Measurements from ENCODE around the gene ADA.

The ADA gene

GRCh38 chr20:44649976-44650375, 1.5 kb downstream of the ADA start:
- no peak for DNase-seq
- H3K9me3 ChIP-seq: no peaks in the 10 kb centered on the region
- H3K4me3 ChIP-seq: no peak overlapping the region
- H3K27ac ChIP-seq: no peak overlapping the region
- no peak for TF ChIP-seq CTCF (IDR thresholded peaks at IDR 0.05)
- peaks cover 0 to 16% (median 13%) of the 10 kb centered on the region in 4 donors for H3K4me1 ChIP-seq
- no peaks in the 10 kb centered on the region for H3K27me3 ChIP-seq
- intact Hi-C loops (cut with DNase I; ENCODE audit: low total_unique reads): no loop called here
- H3K36me3 ChIP-seq: no peaks in the 10 kb centered on the region

GRCh38 chr20:44649126-44649525, 2.4 kb downstream of the ADA start:
- Histone ChIP-seq H3K27me3 (no peaks in the 10 kb centered on the region), H3K4me3 (no peak overlapping the region), H3K27ac (no peak overlapping the region), H3K9me3 (no peaks in the 10 kb centered on the region), H3K4me1 (peaks cover 0 to 16% (median 13%) of the 10 kb centered on the region in 4 donors), H3K36me3 (no peaks in the 10 kb centered on the region)
- no peak for DNase-seq
- no peak for TF ChIP-seq CTCF (IDR thresholded peaks at IDR 0.05)
- intact Hi-C loops (cut with DNase I; ENCODE audit: low total_unique reads): no loop called here

- Histone ChIP-seq H3K4me1 (peaks cover 0 to 20% (median 14%) of the 10 kb centered on the region in 4 donors), H3K27me3 (no peaks in the 10 kb centered on the region), H3K4me3 (no peak overlapping the region), H3K36me3 (no peaks in the 10 kb centered on the region), H3K27ac (no peak overlapping the region), H3K9me3 (no peaks in the 10 kb centered on the region)
- TF ChIP-seq CTCF (IDR thresholded peaks at IDR 0.05): no peak
- DNase-seq: no peak
- intact Hi-C loops (cut with DNase I; ENCODE audit: low total_unique reads): no loop called here
Observed at GRCh38 chr20:44648579-44648978, 2.9 kb downstream of the ADA start.

GRCh38 chr20:44648068-44648467, 3.4 kb downstream of the ADA start:
- no peak for DNase-seq
- TF ChIP-seq CTCF (IDR thresholded peaks at IDR 0.05): no peak
- no peaks in the 10 kb centered on the region for H3K27me3 ChIP-seq
- no peaks in the 10 kb centered on the region for H3K36me3 ChIP-seq
- H3K4me1 ChIP-seq: peaks cover 0 to 20% (median 15%) of the 10 kb centered on the region in 4 donors
- H3K9me3 ChIP-seq: no peaks in the 10 kb centered on the region
- H3K27ac ChIP-seq: no peak overlapping the region
- intact Hi-C loops (cut with DNase I; ENCODE audit: low total_unique reads): no loop called here
- H3K4me3 ChIP-seq: no peak overlapping the region

GRCh38 chr20:44646641-44647274, 4.7 kb downstream of the ADA start:
- H3K9me3 ChIP-seq: no peaks in the 10 kb centered on the region
- no peak for DNase-seq
- TF ChIP-seq CTCF (IDR thresholded peaks at IDR 0.05): no peak
- no peaks in the 10 kb centered on the region for H3K36me3 ChIP-seq
- peaks cover 0 to 29% (median 22%) of the 10 kb centered on the region in 4 donors for H3K4me1 ChIP-seq
- H3K27ac ChIP-seq: no peak overlapping the region
- H3K4me3 ChIP-seq: no peak overlapping the region
- intact Hi-C loops (cut with DNase I; ENCODE audit: low total_unique reads): no loop called here
- no peaks in the 10 kb centered on the region for H3K27me3 ChIP-seq

Data from tibial artery (tissue), 4 donors.